ENCODE measurements around the gene DERL3.
"Not testable (repeated sequence)": the region's sequence is repeated elsewhere in the genome, so short reads cannot be mapped to it uniquely, and the experiment has no call there.

Gene DERL3

GRCh38 chr22:23838681-23839468, at the start of gene DERL3:
Gene DERL3, minus strand, starts transcription at chr22:23839006. Its CDS starts 19 bp downstream, at chr22:23838987.
- peak; percentile 85 for DNase-seq (ENCODE audit: low spot score)

GRCh38 chr22:23884140-23884539, 45.3 kb upstream of the DERL3 start:
- no peak for DNase-seq (ENCODE audit: low spot score)

- no peak for DNase-seq (ENCODE audit: low spot score)
Observed at GRCh38 chr22:23883658-23884057, 44.9 kb upstream of the DERL3 start.

- DNase-seq (ENCODE audit: low spot score) = no peak
Observed at GRCh38 chr22:23882370-23882769, 43.6 kb upstream of the DERL3 start.

- no peak for DNase-seq (ENCODE audit: low spot score)
Observed at GRCh38 chr22:23878219-23878618, 39.4 kb upstream of the DERL3 start.

GRCh38 chr22:23877566-23877965, 38.8 kb upstream of the DERL3 start:
- no peak for DNase-seq (ENCODE audit: low spot score)

GRCh38 chr22:23875801-23876200, 37.0 kb upstream of the DERL3 start:
- DNase-seq (ENCODE audit: low spot score) = no peak

- DNase-seq (ENCODE audit: low spot score) = no peak
Observed at GRCh38 chr22:23874871-23875270, 36.1 kb upstream of the DERL3 start.

- DNase-seq (ENCODE audit: low spot score) = no peak
Observed at GRCh38 chr22:23868580-23868979, 29.8 kb upstream of the DERL3 start.

- DNase-seq (ENCODE audit: low spot score) = not testable (repeated sequence)
Observed at GRCh38 chr22:23864499-23865154, 25.8 kb upstream of the DERL3 start.

- peak; percentile 42 for DNase-seq (ENCODE audit: low spot score)
Observed at GRCh38 chr22:23862103-23862502, 23.3 kb upstream of the DERL3 start.

GRCh38 chr22:23860187-23860586, 21.4 kb upstream of the DERL3 start:
- not testable (repeated sequence) for DNase-seq (ENCODE audit: low spot score)

GRCh38 chr22:23859201-23859600, 20.4 kb upstream of the DERL3 start:
- DNase-seq (ENCODE audit: low spot score) = no peak

GRCh38 chr22:23858484-23858815, 19.6 kb upstream of the DERL3 start:
- no peak for DNase-seq (ENCODE audit: low spot score)

GRCh38 chr22:23857606-23858483, 19.0 kb upstream of the DERL3 start, which contains the start of gene SLC2A11:
Gene SLC2A11, plus strand, starts transcription at chr22:23857875. Its CDS starts 125 bp downstream, at chr22:23858000.
- DNase-seq (ENCODE audit: low spot score) = peak; percentile 99

- peak; percentile 59 for DNase-seq (ENCODE audit: low spot score)
Observed at GRCh38 chr22:23856721-23857605, 18.2 kb upstream of the DERL3 start.

GRCh38 chr22:23850136-23850611, 11.4 kb upstream of the DERL3 start:
- DNase-seq (ENCODE audit: low spot score) = no peak

- peak; percentile 90 for DNase-seq (ENCODE audit: low spot score)
Observed at GRCh38 chr22:23849009-23850006, 10.5 kb upstream of the DERL3 start.

- no peak for DNase-seq (ENCODE audit: low spot score)
Observed at GRCh38 chr22:23847991-23848864, 9.4 kb upstream of the DERL3 start.
